IPS-18a (cell line): ENCODE data around the gene NMT1.

Source experiments
- H3K27ac ChIP-seq: one replicate; pipeline ENCODE4 v1.5.1; 2013; ENCODE audit warnings: low read length
- H3K27me3 ChIP-seq: one replicate; pipeline ENCODE4 v1.6.1; 2013; ENCODE audit warnings: mild to moderate bottlenecking, low read length; ENCODE audit not compliant: control insufficient read depth, insufficient read depth
- H3K36me3 ChIP-seq: one replicate; pipeline ENCODE4 v1.6.1; 2013; ENCODE audit warnings: low read depth, low read length; ENCODE audit not compliant: control insufficient read depth
- H3K4me1 ChIP-seq: one replicate; pipeline ENCODE4 v1.6.1; 2013; ENCODE audit warnings: low read depth, low read length; ENCODE audit not compliant: control insufficient read depth
- H3K4me3 ChIP-seq: one replicate; pipeline ENCODE4 v1.5.1; 2013; ENCODE audit warnings: low read length
- H3K9ac ChIP-seq: one replicate; pipeline ENCODE4 v1.6.1; 2013; ENCODE audit warnings: mild to moderate bottlenecking, low read length, moderate library complexity
- H3K9me3 ChIP-seq: one replicate; pipeline ENCODE4 v1.6.1; 2013; ENCODE audit warnings: low read depth, low read length; ENCODE audit not compliant: control insufficient read depth

The NMT1 gene

DNA sequence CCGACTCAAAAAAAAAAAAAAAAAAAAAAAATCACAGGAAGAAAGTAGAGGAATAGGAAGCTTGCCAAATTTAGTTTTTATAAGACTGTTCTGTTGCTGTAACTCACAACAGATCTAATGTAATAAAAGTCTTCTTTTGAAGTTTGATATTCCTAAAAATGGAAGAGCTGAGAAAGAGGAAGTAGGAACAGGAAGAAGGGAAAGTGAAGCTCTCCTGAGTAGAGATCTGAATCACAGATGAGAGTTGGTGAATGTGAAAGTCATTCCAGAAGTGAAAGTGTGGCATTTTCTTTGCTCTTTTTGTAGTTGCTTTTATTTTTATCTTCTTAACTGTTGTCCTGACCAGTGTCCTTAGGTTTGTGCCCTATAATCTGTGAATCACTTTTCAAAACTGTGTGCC lies 2.1 kb downstream of the NMT1 start:
- no peaks in the 10 kb centered on the region for H3K36me3 ChIP-seq
- peaks cover 3% of the 10 kb centered on the region for H3K4me1 ChIP-seq
- H3K9me3 ChIP-seq, result no peaks in the 10 kb centered on the region
- no peak overlapping the region for H3K27ac ChIP-seq
- H3K4me3 ChIP-seq, result no peak overlapping the region
- no peak overlapping the region for H3K9ac ChIP-seq
- no peaks in the 10 kb centered on the region for H3K27me3 ChIP-seq

DNA sequence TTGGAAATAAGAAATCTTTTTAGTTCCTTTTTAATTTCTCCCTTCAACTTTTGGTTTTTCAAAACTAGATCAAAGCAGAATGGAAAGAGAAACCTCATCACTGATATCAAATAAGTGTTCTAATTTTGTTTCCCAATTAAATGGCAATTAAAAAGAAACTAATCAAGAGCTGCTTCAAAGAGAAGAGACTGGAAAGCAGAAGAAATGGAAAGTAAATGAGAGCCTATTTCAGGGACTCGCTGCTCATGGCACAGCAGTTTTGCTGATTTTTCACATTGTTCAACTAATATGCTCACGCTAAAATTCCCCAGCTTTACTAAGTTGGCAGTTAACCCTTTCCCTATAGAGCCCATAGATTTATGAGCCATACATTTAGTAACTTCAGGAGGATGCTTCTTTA lies 6.5 kb downstream of the NMT1 start:
- H3K36me3 ChIP-seq, result peaks cover 15% of the 10 kb centered on the region

DNA sequence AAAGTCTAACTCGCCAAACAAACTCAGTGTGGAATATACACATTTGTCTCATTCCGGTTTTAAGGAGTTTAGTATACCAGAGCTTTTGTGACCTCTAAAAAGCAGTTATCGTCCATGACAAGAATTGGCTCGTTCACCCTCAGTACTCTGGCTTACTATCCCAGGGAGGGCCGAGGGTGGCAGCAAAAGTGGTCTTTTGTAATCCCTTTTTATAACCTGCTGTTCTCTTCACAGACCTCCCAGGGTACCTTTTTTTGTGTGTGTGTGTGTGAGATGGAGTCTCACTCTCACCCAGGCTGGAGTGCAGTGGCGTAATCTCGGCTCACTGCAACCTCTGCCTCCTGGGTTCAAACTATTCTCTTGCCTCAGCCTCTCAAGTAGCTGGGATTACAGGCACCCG lies 8.9 kb downstream of the NMT1 start:
- Histone ChIP-seq H3K4me3 (no peak overlapping the region), H3K27ac (no peak overlapping the region), H3K27me3 (no peaks in the 10 kb centered on the region), H3K36me3 (peaks cover 23% of the 10 kb centered on the region), H3K9me3 (no peaks in the 10 kb centered on the region), H3K4me1 (no peaks in the 10 kb centered on the region), H3K9ac (no peak overlapping the region)

More for the DNA sequence above, 6.5 kb downstream of the NMT1 start:
- no peaks in the 10 kb centered on the region for H3K27me3 ChIP-seq
- no peak overlapping the region for H3K27ac ChIP-seq
- H3K4me1 ChIP-seq, result no peaks in the 10 kb centered on the region
- no peaks in the 10 kb centered on the region for H3K9me3 ChIP-seq
- H3K4me3 ChIP-seq, result no peak overlapping the region
- no peak overlapping the region for H3K9ac ChIP-seq

GRCh38 chr17:45070809-45071208 lies 9.7 kb downstream of the NMT1 start:
- H3K27ac ChIP-seq, result no peak overlapping the region
- no peaks in the 10 kb centered on the region for H3K4me1 ChIP-seq

DNA sequence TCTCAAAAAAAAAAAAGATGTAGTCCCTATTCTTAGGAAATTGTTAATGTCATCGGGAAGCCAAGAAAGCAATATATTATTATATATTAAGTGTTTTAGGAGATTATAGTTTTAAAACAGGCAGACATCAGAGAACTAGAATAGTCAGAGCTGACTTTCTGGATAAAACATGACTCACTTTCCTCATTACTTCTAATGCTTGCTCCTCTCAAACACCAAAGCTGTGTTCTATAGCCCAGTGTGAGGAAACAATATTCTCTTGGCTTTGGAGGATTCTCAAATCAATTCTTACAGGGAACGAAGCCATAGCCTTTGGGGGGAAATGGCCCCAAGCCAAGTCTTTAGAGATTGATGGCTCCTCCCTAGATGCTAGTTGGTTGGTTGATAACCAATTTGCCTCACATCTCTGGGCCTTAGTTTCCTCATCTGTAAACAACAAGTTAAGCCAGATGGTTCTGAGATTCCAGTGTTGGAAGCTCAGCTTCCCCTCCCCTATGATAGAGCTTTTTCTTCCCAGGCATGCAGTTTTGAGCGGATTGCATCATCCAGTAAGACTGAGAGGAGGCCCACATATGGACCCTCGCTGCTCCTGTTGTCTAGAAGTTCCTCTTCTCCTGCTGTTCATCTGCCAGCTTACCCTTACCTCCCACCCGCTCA lies 12.4 kb downstream of the NMT1 start:
- no peaks in the 10 kb centered on the region for H3K9me3 ChIP-seq
- no peaks in the 10 kb centered on the region for H3K27me3 ChIP-seq
- H3K36me3 ChIP-seq, result peaks cover 23% of the 10 kb centered on the region
- no peaks in the 10 kb centered on the region for H3K4me1 ChIP-seq
- no peak overlapping the region for H3K27ac ChIP-seq
- no peak overlapping the region for H3K9ac ChIP-seq
- H3K4me3 ChIP-seq, result no peak overlapping the region

More at GRCh38 chr17:45070809-45071208, 9.7 kb downstream of the NMT1 start:
- H3K27me3 ChIP-seq, result no peaks in the 10 kb centered on the region
- no peak overlapping the region for H3K9ac ChIP-seq
- no peaks in the 10 kb centered on the region for H3K9me3 ChIP-seq
- no peak overlapping the region for H3K4me3 ChIP-seq
- H3K36me3 ChIP-seq, result peaks cover 23% of the 10 kb centered on the region

DNA sequence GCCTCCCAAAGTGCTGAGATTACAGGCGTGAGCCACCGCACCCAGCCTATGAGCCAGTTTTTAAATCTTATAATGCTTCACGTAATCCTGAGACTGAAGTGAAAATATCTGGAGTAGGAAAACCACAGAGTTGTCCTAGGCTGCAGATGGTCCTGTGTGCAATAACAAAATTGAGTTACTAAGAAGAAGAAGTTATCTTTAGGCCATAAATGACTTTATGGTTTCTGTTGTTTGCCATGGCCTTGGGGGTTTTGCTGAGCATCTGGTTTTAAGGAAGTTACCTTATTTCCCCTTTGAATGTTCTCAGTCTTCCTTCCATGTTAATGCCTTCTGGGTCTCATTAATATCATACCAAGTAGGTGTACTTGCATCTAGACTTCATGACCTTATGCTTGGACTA lies 16.5 kb downstream of the NMT1 start:
- H3K9me3 ChIP-seq, result no peaks in the 10 kb centered on the region
- no peak overlapping the region for H3K27ac ChIP-seq
- peaks cover 26% of the 10 kb centered on the region for H3K36me3 ChIP-seq
- H3K27me3 ChIP-seq, result no peaks in the 10 kb centered on the region
- no peak overlapping the region for H3K9ac ChIP-seq
- no peaks in the 10 kb centered on the region for H3K4me1 ChIP-seq
- H3K4me3 ChIP-seq, result no peak overlapping the region

- Histone ChIP-seq H3K27ac (no peak overlapping the region), H3K27me3 (no peaks in the 10 kb centered on the region), H3K4me3 (no peak overlapping the region), H3K9ac (no peak overlapping the region), H3K4me1 (no peaks in the 10 kb centered on the region), H3K36me3 (peaks cover 44% of the 10 kb centered on the region), H3K9me3 (no peaks in the 10 kb centered on the region)
Observed at GRCh38 chr17:45081047-45081703, 20.1 kb downstream of the NMT1 start.

GRCh38 chr17:45086391-45086790 lies 25.3 kb downstream of the NMT1 start:
- H3K4me1 ChIP-seq, result peaks cover 8% of the 10 kb centered on the region
- H3K9me3 ChIP-seq, result no peaks in the 10 kb centered on the region
- no peaks in the 10 kb centered on the region for H3K27me3 ChIP-seq
- no peak overlapping the region for H3K4me3 ChIP-seq
- no peak overlapping the region for H3K9ac ChIP-seq
- H3K27ac ChIP-seq, result no peak overlapping the region
- H3K36me3 ChIP-seq, result peaks cover 68% of the 10 kb centered on the region

DNA sequence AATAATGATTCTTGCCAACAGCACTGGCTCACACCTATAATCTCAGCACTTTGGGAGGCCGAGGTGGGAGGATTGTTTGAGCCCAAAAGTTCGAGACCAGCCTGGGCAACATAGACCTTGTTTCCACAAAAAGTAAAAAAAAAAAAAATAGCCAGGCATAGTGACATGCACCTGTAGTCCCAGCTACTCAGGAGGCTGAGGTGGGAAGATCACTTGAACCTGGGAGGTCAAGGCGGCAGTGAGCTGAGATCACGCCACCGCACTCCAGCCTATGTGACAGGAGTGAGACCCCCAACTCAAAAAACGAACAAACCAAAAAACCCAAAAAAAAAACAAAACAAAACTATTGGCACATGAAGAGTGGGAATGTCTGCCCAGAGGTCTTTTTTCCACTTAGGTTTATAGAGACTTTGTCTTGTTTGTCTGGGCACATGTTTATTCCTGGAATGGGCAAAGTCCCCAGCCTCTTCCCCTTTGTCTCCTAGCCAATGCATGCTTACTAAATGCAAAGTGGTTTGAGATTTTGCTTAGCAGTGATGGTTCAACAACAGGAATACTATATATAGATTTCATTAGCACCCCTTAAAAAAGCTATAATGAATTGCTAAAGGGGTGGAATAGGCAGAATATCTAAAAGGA lies 25.9 kb downstream of the NMT1 start:
- Histone ChIP-seq H3K4me3 (no peak overlapping the region), H3K27me3 (no peaks in the 10 kb centered on the region), H3K9ac (no peak overlapping the region), H3K27ac (no peak overlapping the region), H3K4me1 (peaks cover 8% of the 10 kb centered on the region), H3K36me3 (peaks cover 65% of the 10 kb centered on the region), H3K9me3 (no peaks in the 10 kb centered on the region)

DNA sequence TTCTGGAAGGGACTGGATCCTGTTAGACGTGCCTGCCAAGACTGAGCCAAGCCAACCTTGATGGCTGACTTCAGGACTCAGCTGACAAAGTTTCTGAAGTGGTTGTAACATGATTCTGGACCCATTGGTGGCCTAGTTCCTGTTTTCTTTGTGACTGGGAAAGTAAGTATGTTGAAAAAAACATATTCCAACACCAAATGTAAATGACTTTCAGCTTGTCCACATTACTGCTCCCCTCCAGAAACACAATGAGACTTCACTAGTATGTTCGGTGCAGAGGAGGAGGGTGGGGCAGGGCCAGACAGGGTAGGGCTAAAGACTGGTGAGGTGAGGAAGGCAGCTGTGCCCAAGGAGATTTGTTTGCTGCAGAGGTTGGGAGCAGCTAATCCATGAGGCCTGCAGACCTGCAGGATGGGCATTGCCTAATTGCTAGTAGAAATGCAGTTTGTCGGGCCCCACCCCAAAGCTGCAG lies 26.4 kb downstream of the NMT1 start:
- Histone ChIP-seq H3K36me3 (peaks cover 63% of the 10 kb centered on the region), H3K27me3 (no peaks in the 10 kb centered on the region), H3K4me1 (peaks cover 8% of the 10 kb centered on the region), H3K9me3 (no peaks in the 10 kb centered on the region), H3K4me3 (no peak overlapping the region), H3K9ac (no peak overlapping the region), H3K27ac (no peak overlapping the region)

GRCh38 chr17:45087978-45088377 lies 26.9 kb downstream of the NMT1 start:
- H3K36me3 ChIP-seq, result peaks cover 64% of the 10 kb centered on the region

More at GRCh38 chr17:45087978-45088377, 26.9 kb downstream of the NMT1 start:
- Histone ChIP-seq H3K27ac (no peak overlapping the region), H3K9ac (no peak overlapping the region), H3K4me1 (peaks cover 8% of the 10 kb centered on the region), H3K27me3 (no peaks in the 10 kb centered on the region), H3K4me3 (no peak overlapping the region), H3K9me3 (no peaks in the 10 kb centered on the region)
